Measurements from ENCODE around the gene FBXO7.

DNA sequence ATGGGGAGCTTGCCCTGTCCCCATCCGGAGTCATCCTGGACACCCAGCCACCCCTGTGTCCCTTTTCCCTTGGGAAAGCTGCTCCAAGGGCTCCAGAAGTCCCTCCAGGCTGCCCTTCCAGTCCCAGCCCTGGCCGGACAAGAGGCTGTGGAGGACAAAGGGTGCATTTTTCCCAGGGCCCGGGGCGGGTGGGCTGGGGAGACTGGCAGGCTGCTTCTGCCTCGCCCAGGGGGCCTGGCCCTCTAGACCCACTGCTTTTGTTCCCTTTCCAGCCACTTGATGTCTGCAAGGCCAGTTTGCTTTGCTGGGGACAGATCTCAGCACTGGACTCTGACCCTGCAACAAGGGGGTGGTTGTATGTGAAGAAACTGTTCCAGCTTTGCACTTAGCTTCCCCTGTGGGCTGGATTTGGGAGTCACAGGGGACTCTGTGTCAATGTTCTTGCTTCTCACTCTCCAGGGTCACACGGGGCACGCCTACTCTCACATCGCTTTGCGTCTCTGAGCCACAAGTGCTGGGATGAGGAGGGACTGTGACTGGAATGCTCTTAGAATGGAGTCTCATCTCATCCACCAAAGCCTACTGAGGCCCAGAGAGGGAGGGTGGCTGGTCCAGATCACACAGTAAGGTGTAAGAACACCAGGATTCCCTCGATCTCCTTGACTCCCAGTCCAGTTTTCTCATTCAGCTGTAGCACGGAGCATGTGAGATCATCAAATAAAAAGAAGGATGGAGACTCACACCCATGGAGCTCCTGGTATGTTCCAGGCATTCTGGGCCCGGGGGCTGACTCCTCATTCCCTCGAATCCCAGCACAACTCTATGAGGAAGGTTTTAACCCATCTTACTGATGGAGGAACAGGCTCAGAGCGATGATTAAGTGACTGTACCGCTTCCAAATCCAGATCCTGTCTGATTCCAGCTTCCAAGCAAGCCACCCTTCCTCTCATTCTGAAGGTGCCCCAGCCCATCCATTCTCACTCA is 59.9 kb downstream of the FBXO7 start:
- TF ChIP-seq, protein P1, sequence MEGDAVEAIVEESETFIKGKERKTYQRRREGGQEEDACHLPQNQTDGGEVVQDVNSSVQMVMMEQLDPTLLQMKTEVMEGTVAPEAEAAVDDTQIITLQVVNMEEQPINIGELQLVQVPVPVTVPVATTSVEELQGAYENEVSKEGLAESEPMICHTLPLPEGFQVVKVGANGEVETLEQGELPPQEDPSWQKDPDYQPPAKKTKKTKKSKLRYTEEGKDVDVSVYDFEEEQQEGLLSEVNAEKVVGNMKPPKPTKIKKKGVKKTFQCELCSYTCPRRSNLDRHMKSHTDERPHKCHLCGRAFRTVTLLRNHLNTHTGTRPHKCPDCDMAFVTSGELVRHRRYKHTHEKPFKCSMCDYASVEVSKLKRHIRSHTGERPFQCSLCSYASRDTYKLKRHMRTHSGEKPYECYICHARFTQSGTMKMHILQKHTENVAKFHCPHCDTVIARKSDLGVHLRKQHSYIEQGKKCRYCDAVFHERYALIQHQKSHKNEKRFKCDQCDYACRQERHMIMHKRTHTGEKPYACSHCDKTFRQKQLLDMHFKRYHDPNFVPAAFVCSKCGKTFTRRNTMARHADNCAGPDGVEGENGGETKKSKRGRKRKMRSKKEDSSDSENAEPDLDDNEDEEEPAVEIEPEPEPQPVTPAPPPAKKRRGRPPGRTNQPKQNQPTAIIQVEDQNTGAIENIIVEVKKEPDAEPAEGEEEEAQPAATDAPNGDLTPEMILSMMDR (IDR thresholded peaks at IDR 0.05; ENCODE audit: poor library complexity) = no peak
- TF ChIP-seq EZH2 (IDR thresholded peaks at IDR 0.05; ENCODE audit: borderline replicate concordance) (no peak), EZH2phosphoT487 (IDR thresholded peaks at IDR 0.05; ENCODE audit: low read depth, severe bottlenecking, unreplicated experiment) (no peak)

All from hepatocyte (in vitro differentiated cells).